Muscle of arm (tissue), 12 donors: ENCODE data around the gene SDHA. TPM values are rescaled to one million over a fixed set of nuclear protein-coding genes. Genes with fewer than 3 reads are reported as not detected.

Experiments used
- DNase-seq: peaks from one replicate; pipeline ENCODE4 v3.0.0-alpha.2; 2013
- polyA plus RNA-seq, 12 donors: library from polyadenylated mRNA; unstranded; fragments of 120-200 nt; gene quantifications; one replicate each; pipeline ENCODE4 v1.2.1, GENCODE V29; 2013; ENCODE audit not compliant: insufficient read length in 12 of 12

SDHA gene
- polyA plus RNA-seq, 12 donors: 76.2 to 112 (median 92.8) TPM; not detected in 1

GRCh38 chr5:182126-182525, 36.0 kb upstream of the SDHA start:
- DNase-seq: no peak

- no peak for DNase-seq
Observed at GRCh38 chr5:184471-184870, 33.6 kb upstream of the SDHA start.

GRCh38 chr5:185095-186070, 32.7 kb upstream of the SDHA start:
- no peak for DNase-seq

- no peak for DNase-seq
Observed at GRCh38 chr5:186091-187041, 31.8 kb upstream of the SDHA start.

GRCh38 chr5:187042-187431, 31.1 kb upstream of the SDHA start:
- DNase-seq: no peak

GRCh38 chr5:187617-188451, 30.3 kb upstream of the SDHA start:
- DNase-seq: no peak

- DNase-seq: peak; percentile 90
Observed at GRCh38 chr5:188488-189481, 29.3 kb upstream of the SDHA start.

GRCh38 chr5:189486-189885, 28.6 kb upstream of the SDHA start:
- no peak for DNase-seq

GRCh38 chr5:189976-190365, 28.1 kb upstream of the SDHA start:
- no peak for DNase-seq

- DNase-seq: no peak
Observed at GRCh38 chr5:190366-191035, 27.6 kb upstream of the SDHA start.

- DNase-seq: peak; percentile 39
Observed at GRCh38 chr5:191036-191948, 26.8 kb upstream of the SDHA start, which contains the start of gene LRRC14B. Gene LRRC14B, plus strand, starts transcription at chr5:191495. Its CDS starts 44 bp downstream, at chr5:191539.

GRCh38 chr5:191949-192690, 26.0 kb upstream of the SDHA start:
- DNase-seq: no peak

- no peak for DNase-seq
Observed at GRCh38 chr5:192691-192969, 25.5 kb upstream of the SDHA start.

GRCh38 chr5:192970-193831, 24.9 kb upstream of the SDHA start:
- no peak for DNase-seq

GRCh38 chr5:194102-194501, 24.0 kb upstream of the SDHA start:
- no peak for DNase-seq

GRCh38 chr5:194603-195209, 23.4 kb upstream of the SDHA start:
- DNase-seq: no peak
